Liver (tissue), 3 donors: ENCODE results near the gene MICAL2.

ENCODE experiments used
- EGR1 ChIP-seq, 2 donors: IDR thresholded peaks; 2 replicates each; pipeline ENCODE4 v1.6.1; 2016 to 2018; ENCODE audit warnings: antibody characterized with exemption in 2 of 2, low read depth in 2 of 2
- FOXA1 ChIP-seq: IDR thresholded peaks from 2 replicates; pipeline ENCODE4 v1.6.1; 2016; ENCODE audit warnings: antibody characterized with exemption
- FOXA2 ChIP-seq: IDR thresholded peaks from 2 replicates; pipeline ENCODE4 v1.6.1; 2016; ENCODE audit warnings: antibody characterized with exemption
- GABPA ChIP-seq, 2 donors: IDR thresholded peaks in 1 of 2; conservative IDR thresholded peaks in 1 of 2; 2 replicates each; pipeline ENCODE4 v1.6.1; 2016; ENCODE audit warnings: antibody characterized with exemption in 2 of 2, mild to moderate bottlenecking in 1 of 2, moderate library complexity in 1 of 2
- HNF4G ChIP-seq: IDR thresholded peaks from 2 replicates; pipeline ENCODE4 v1.6.1; 2016; ENCODE audit warnings: antibody characterized with exemption
- JUND ChIP-seq, 2 donors: IDR thresholded peaks; 2 replicates each; pipeline ENCODE4 v1.6.1; 2016; ENCODE audit warnings: antibody characterized with exemption in 2 of 2
- MAX ChIP-seq: IDR thresholded peaks from 2 replicates; pipeline ENCODE4 v1.6.1; 2016; ENCODE audit warnings: antibody characterized with exemption
- RAD21 ChIP-seq, 2 donors: IDR thresholded peaks; 2 replicates each; pipeline ENCODE4 v1.6.1; 2016; ENCODE audit warnings: antibody characterized with exemption in 2 of 2, mild to moderate bottlenecking in 2 of 2
- REST ChIP-seq: IDR thresholded peaks from 2 replicates; pipeline ENCODE4 v1.6.1; 2016; ENCODE audit warnings: antibody characterized with exemption, mild to moderate bottlenecking
- SP1 ChIP-seq: IDR thresholded peaks from 2 replicates; pipeline ENCODE4 v1.6.1; 2018; ENCODE audit warnings: antibody characterized with exemption, mild to moderate bottlenecking
- TAF1 ChIP-seq: conservative IDR thresholded peaks from 2 replicates; pipeline ENCODE4 v1.6.1; 2016; ENCODE audit warnings: antibody characterized with exemption, mild to moderate bottlenecking
- YY1 ChIP-seq: IDR thresholded peaks from 2 replicates; pipeline ENCODE4 v1.6.1; 2016; ENCODE audit warnings: antibody characterized with exemption, mild to moderate bottlenecking
- TF ChIP-seq, protein P1 (sequence below): fragments of 150-350 bp; IDR thresholded peaks from 2 replicates; pipeline ENCODE4 v1.5.1; 2017; ENCODE audit warnings: improper control_type of control experiment, low read depth, low read length; ENCODE audit not compliant: missing input control
- donor health status: healthy.
- donor health status: healthy.

GRCh38 chr11:12103411-12104225 is 6.8 kb upstream of the MICAL2 start:
- TF ChIP-seq, protein P1, sequence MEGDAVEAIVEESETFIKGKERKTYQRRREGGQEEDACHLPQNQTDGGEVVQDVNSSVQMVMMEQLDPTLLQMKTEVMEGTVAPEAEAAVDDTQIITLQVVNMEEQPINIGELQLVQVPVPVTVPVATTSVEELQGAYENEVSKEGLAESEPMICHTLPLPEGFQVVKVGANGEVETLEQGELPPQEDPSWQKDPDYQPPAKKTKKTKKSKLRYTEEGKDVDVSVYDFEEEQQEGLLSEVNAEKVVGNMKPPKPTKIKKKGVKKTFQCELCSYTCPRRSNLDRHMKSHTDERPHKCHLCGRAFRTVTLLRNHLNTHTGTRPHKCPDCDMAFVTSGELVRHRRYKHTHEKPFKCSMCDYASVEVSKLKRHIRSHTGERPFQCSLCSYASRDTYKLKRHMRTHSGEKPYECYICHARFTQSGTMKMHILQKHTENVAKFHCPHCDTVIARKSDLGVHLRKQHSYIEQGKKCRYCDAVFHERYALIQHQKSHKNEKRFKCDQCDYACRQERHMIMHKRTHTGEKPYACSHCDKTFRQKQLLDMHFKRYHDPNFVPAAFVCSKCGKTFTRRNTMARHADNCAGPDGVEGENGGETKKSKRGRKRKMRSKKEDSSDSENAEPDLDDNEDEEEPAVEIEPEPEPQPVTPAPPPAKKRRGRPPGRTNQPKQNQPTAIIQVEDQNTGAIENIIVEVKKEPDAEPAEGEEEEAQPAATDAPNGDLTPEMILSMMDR: no peak
- TF ChIP-seq HNF4G (no peak), JUND (IDR thresholded peaks at IDR 0.05) (no peak), SP1 (no peak), MAX (no peak), REST (no peak), YY1 (no peak), GABPA (IDR thresholded peaks at IDR 0.05 in 1 of 2, conservative IDR thresholded peaks at IDR 0.05 in 1 of 2) (no peak), TAF1 (no peak), FOXA2 (no peak), EGR1 (IDR thresholded peaks at IDR 0.05; ENCODE audit: low read depth in 2 of 2) (no peak), RAD21 (IDR thresholded peaks at IDR 0.05) (no peak), FOXA1 (no peak)
